GM23248 (cell line): ENCODE measurements around the gene ATP6V1E1. TPM values are rescaled to one million over a fixed set of nuclear protein-coding genes. Genes with fewer than 3 reads are reported as not detected.

Experiments used
- DNase-seq: peaks from one replicate; pipeline ENCODE4 v3.0.0-alpha.2; 2015
- H2AFZ ChIP-seq: fragments of 200-600 bp; sonication (generic); 2 replicates; pipeline ENCODE4 v1.6.1; 2016; ENCODE audit warnings: antibody characterized with exemption
- H3F3A ChIP-seq: fragments of 200-600 bp; sonication (generic); 2 replicates; pipeline ENCODE4 v1.6.1; 2016; ENCODE audit warnings: mild to moderate bottlenecking, antibody characterized with exemption, mixed run types; ENCODE audit not compliant: insufficient read depth
- H3K27ac ChIP-seq: fragments of 200-600 bp; sonication (generic); 2 replicates; pipeline ENCODE4 v1.5.1; 2016; ENCODE audit warnings: mild to moderate bottlenecking
- H3K27me3 ChIP-seq: fragments of 200-600 bp; sonication (generic); replicated peaks from 2 replicates; pipeline ENCODE4 v1.6.1; 2016; ENCODE audit warnings: mild to moderate bottlenecking; ENCODE audit not compliant: insufficient read depth
- H3K36me3 ChIP-seq: fragments of 200-600 bp; sonication (generic); 2 replicates; pipeline ENCODE4 v1.6.1; 2016; ENCODE audit warnings: low read depth, mild to moderate bottlenecking
- H3K4me1 ChIP-seq: fragments of 200-600 bp; sonication (generic); 2 replicates; pipeline ENCODE4 v1.6.1; 2016; ENCODE audit warnings: mild to moderate bottlenecking; ENCODE audit not compliant: insufficient read depth
- H3K4me2 ChIP-seq: fragments of 200-600 bp; sonication (generic); one replicate; pipeline ENCODE4 v1.6.1; 2016; ENCODE audit warnings: mild to moderate bottlenecking; ENCODE audit not compliant: unreplicated experiment
- H3K4me3 ChIP-seq: fragments of 200-600 bp; sonication (generic); 2 replicates; pipeline ENCODE4 v1.5.1; 2016; ENCODE audit warnings: mild to moderate bottlenecking
- H3K79me2 ChIP-seq: fragments of 200-600 bp; sonication (generic); 2 replicates; pipeline ENCODE4 v1.6.1; 2016; ENCODE audit warnings: mild to moderate bottlenecking; ENCODE audit not compliant: insufficient read depth
- H3K9ac ChIP-seq: fragments of 200-600 bp; sonication (generic); 2 replicates; pipeline ENCODE4 v1.6.1; 2016; ENCODE audit warnings: mild to moderate bottlenecking
- H3K9me2 ChIP-seq: fragments of 200-600 bp; sonication (generic); 2 replicates; pipeline ENCODE4 v1.6.1; 2016; ENCODE audit warnings: mixed run types, mild to moderate bottlenecking, moderate library complexity; ENCODE audit not compliant: insufficient read depth
- H3K9me3 ChIP-seq: fragments of 200-600 bp; sonication (generic); one replicate; pipeline ENCODE4 v1.6.1; 2017; ENCODE audit warnings: low read depth
- H4K20me1 ChIP-seq: fragments of 200-600 bp; sonication (generic); 2 replicates; pipeline ENCODE4 v1.6.0; 2016; ENCODE audit not compliant: insufficient read depth
- EZH2 ChIP-seq: fragments of 200-600 bp; sonication (generic); IDR thresholded peaks from 2 replicates; pipeline ENCODE4 v1.6.1; 2018; ENCODE audit warnings: antibody characterized with exemption, mild to moderate bottlenecking; ENCODE audit not compliant: insufficient read depth, poor library complexity, severe bottlenecking
- EZH2phosphoT487 ChIP-seq: fragments of 200-600 bp; sonication (generic); IDR thresholded peaks from 2 replicates; pipeline ENCODE4 v1.6.1; 2018; ENCODE audit warnings: antibody characterized with exemption, moderate library complexity, mild to moderate bottlenecking, low read depth; ENCODE audit not compliant: insufficient read depth
- WGBS, 2 experiments: methylation state at CpG; one replicate each; pipeline ENCODE4 v1.1.6; 2015 to 2017; ENCODE audit warnings: low lambda C conversion rate in 2 of 2, low coverage in 1 of 2; ENCODE audit errors: missing lambda C conversion rate in 2 of 2; 5-methylcytosine and 5-hydroxymethylcytosine counted together
- in situ Hi-C: fragments of 300-500 bp; cut with MboI; formaldehyde crosslinking; loops from 2 replicates; pipeline ENCODE4 v1.15.0; 2020
- polyA plus RNA-seq: library from polyadenylated mRNA; unstranded; fragments of >200 nt; fragmentation: Nextera tagmentation; extraction: Ambion mirVana; gene quantifications from 2 replicates; pipeline ENCODE4 v1.2.1, GENCODE V29; 2016
- total RNA-seq: library from RNA; depleted of rRNA; stranded (reverse); fragments of >200 nt; shearing (Covaris generic); gene quantifications from 2 replicates; pipeline ENCODE4 v1.2.3, GENCODE V29; 2014

Gene ATP6V1E1
- total and polyA plus RNA-seq, 2 experiments from 2014 or later = 113 to 131 TPM

GRCh38 chr22:17563936-17564391 is 64.6 kb downstream of the ATP6V1E1 start:
- H4K20me1 ChIP-seq = no peaks in the 10 kb centered on the region
- peak overlapping the region; percentile 37; the same call in 1 of the 2 replicates for H2AFZ ChIP-seq
- DNase-seq = peak; percentile 81
- no peaks in the 10 kb centered on the region for H3K79me2 ChIP-seq
- in situ Hi-C loops = no loop called here
- no peaks in the 10 kb centered on the region for H3K27me3 ChIP-seq
- H3K4me3 ChIP-seq = no peak overlapping the region
- H3K36me3 ChIP-seq = no peaks in the 10 kb centered on the region
- 13 to 16% methylated on average over 11 of the region's 11 CpGs for WGBS, 2 experiments
- no peaks in the 10 kb centered on the region for H3K4me1 ChIP-seq
- TF ChIP-seq EZH2phosphoT487 = no peak
- no peak for TF ChIP-seq EZH2
- H3K27ac ChIP-seq = no peak overlapping the region
- H3K9me3 ChIP-seq = no peaks in the 10 kb centered on the region
- no peak overlapping the region for H3K9ac ChIP-seq
- no peak overlapping the region for H3K4me2 ChIP-seq
- H3K9me2 ChIP-seq = no peaks in the 10 kb centered on the region
- H3F3A ChIP-seq = no peaks in the 10 kb centered on the region

GRCh38 chr22:17562906-17563870 is 65.4 kb downstream of the ATP6V1E1 start, which contains the start of gene SLC25A18:
Gene SLC25A18 (plus strand): TSS chr22:17563498. CDS start chr22:17579945, 16,447 bp downstream.
- H3K79me2 ChIP-seq = no peaks in the 10 kb centered on the region
- H3K4me2 ChIP-seq = no peak within 1 kb of the TSS
- no peaks in the 10 kb centered on the region for H3K27me3 ChIP-seq
- no peaks in the 10 kb centered on the region for H3K36me3 ChIP-seq
- 68 to 71% methylated on average over 17 of the region's 17 CpGs for WGBS, 2 experiments
- no peak for DNase-seq
- in situ Hi-C loops = no loop called here
- no peaks in the 10 kb centered on the region for H3K9me2 ChIP-seq
- H3F3A ChIP-seq = no peaks in the 10 kb centered on the region
- no peaks in the 10 kb centered on the region for H4K20me1 ChIP-seq
- H3K9me3 ChIP-seq = no peaks in the 10 kb centered on the region
- H3K4me1 ChIP-seq = no peaks in the 10 kb centered on the region
- H3K27ac ChIP-seq = no peak within 1 kb of the TSS
- peak within 1 kb of the TSS; percentile 37; the same call in 1 of the 2 replicates for H2AFZ ChIP-seq
- H3K4me3 ChIP-seq = no peak within 1 kb of the TSS
- TF ChIP-seq EZH2phosphoT487 (no peak), EZH2 (no peak)
- H3K9ac ChIP-seq = no peak within 1 kb of the TSS

GRCh38 chr22:17559188-17559587 is 69.4 kb downstream of the ATP6V1E1 start:
- Histone ChIP-seq H3K36me3 (no peaks in the 10 kb centered on the region), H3F3A (no peaks in the 10 kb centered on the region), H4K20me1 (no peaks in the 10 kb centered on the region), H3K4me3 (no peak overlapping the region), H3K27me3 (no peaks in the 10 kb centered on the region), H3K4me1 (no peaks in the 10 kb centered on the region), H3K9ac (no peak overlapping the region), H3K9me3 (no peaks in the 10 kb centered on the region), H2AFZ (no peak overlapping the region), H3K27ac (no peak overlapping the region), H3K4me2 (no peak overlapping the region), H3K9me2 (no peaks in the 10 kb centered on the region), H3K79me2 (no peaks in the 10 kb centered on the region)
- WGBS, 2 experiments = 68 to 78% methylated on average over 10 of the region's 10 CpGs
- no peak for DNase-seq
- TF ChIP-seq EZH2 (no peak), EZH2phosphoT487 (no peak)
- in situ Hi-C loops = no loop called here

GRCh38 chr22:17554814-17555213 is 73.7 kb downstream of the ATP6V1E1 start:
- Histone ChIP-seq H3K4me1 (no peaks in the 10 kb centered on the region), H3K4me2 (no peak overlapping the region), H3K9ac (no peak overlapping the region), H3K36me3 (no peaks in the 10 kb centered on the region), H3F3A (no peaks in the 10 kb centered on the region), H3K27ac (no peak overlapping the region), H3K4me3 (no peak overlapping the region), H3K9me3 (no peaks in the 10 kb centered on the region), H3K27me3 (no peaks in the 10 kb centered on the region), H2AFZ (no peak overlapping the region), H4K20me1 (no peaks in the 10 kb centered on the region), H3K79me2 (no peaks in the 10 kb centered on the region), H3K9me2 (no peaks in the 10 kb centered on the region)
- DNase-seq = no peak
- in situ Hi-C loops = no loop called here
- 72% methylated on average over 4 of the region's 4 CpGs for WGBS, 2 experiments
- TF ChIP-seq EZH2phosphoT487 (no peak), EZH2 (no peak)
